HG03565 (cell line): ENCODE data around the gene CDADC1.
"Not testable (repeated sequence)": the region's sequence is repeated elsewhere in the genome, so short reads cannot be mapped to it uniquely, and the experiment has no call there.

Source experiments
- ATAC-seq: cut with Tn5 transposase; IDR thresholded peaks from one replicate; pipeline ENCODE4 v1.9.1; 2021; ENCODE audit warnings: mild to moderate bottlenecking, moderate library complexity; ENCODE audit not compliant: unreplicated experiment

CDADC1 gene

GRCh38 chr13:49292742-49293486, 45.2 kb downstream of the CDADC1 start:
- no peak for ATAC-seq

- not testable (repeated sequence) for ATAC-seq
These were observed 47.0 kb downstream of the CDADC1 start for GRCh38 chr13:49294723-49295122.

GRCh38 chr13:49295244-49295643, 47.5 kb downstream of the CDADC1 start:
- ATAC-seq = no peak

- ATAC-seq = no peak
These were observed 48.9 kb downstream of the CDADC1 start for GRCh38 chr13:49296659-49297058.

GRCh38 chr13:49297338-49297737, 49.6 kb downstream of the CDADC1 start:
- no peak for ATAC-seq

GRCh38 chr13:49298416-49298815, 50.7 kb downstream of the CDADC1 start:
- ATAC-seq = no peak

- no peak for ATAC-seq
These were observed 51.3 kb downstream of the CDADC1 start for GRCh38 chr13:49298903-49299605.

- no peak for ATAC-seq
These were observed 52.6 kb downstream of the CDADC1 start for GRCh38 chr13:49300276-49300675.

GRCh38 chr13:49300739-49301589, 53.2 kb downstream of the CDADC1 start:
- peak; percentile 82 for ATAC-seq

- ATAC-seq = no peak
These were observed 54.5 kb downstream of the CDADC1 start for GRCh38 chr13:49302222-49302621.

GRCh38 chr13:49302817-49303216, 55.1 kb downstream of the CDADC1 start:
- ATAC-seq = no peak

GRCh38 chr13:49303533-49304252, 56.0 kb downstream of the CDADC1 start:
- no peak for ATAC-seq

GRCh38 chr13:49304356-49304755, 56.6 kb downstream of the CDADC1 start:
- ATAC-seq = no peak

- ATAC-seq = no peak
These were observed 57.3 kb downstream of the CDADC1 start for GRCh38 chr13:49304763-49305700.

- ATAC-seq = no peak
These were observed 58.2 kb downstream of the CDADC1 start for GRCh38 chr13:49305792-49306425.

- no peak for ATAC-seq
These were observed 59.6 kb downstream of the CDADC1 start for GRCh38 chr13:49307365-49307764.

- no peak for ATAC-seq
These were observed 60.6 kb downstream of the CDADC1 start for GRCh38 chr13:49308097-49308875.

- no peak for ATAC-seq
These were observed 61.2 kb downstream of the CDADC1 start for GRCh38 chr13:49308921-49309408.
